Adrenal gland (tissue), 12 donors: ENCODE results near the gene DOCK4. TPM values are rescaled to one million over a fixed set of nuclear protein-coding genes. Genes with fewer than 3 reads are reported as not detected.
A peak's percentile ranks its signal among the peaks of the same experiment; 100 is the strongest.

Experiments used
- DNase-seq, 7 donors: peaks; one replicate each; pipeline ENCODE4 v3.0.0-alpha.2; 2019 to 2020
- H3K27ac ChIP-seq, 5 donors: fragments of 200-600 bp; sonication (generic) in 4 of 5; 1 replicate in 3 of 5; 2 replicates in 2 of 5; pipeline versions ENCODE4 v1.5.1 to v1.8.0; 2016 to 2020; ENCODE audit warnings: mild to moderate bottlenecking in 1 of 5
- H3K27me3 ChIP-seq: fragments of 200-600 bp; 2 replicates; pipeline ENCODE4 v1.8.0; 2021
- H3K36me3 ChIP-seq, 2 donors: fragments of 200-600 bp; replicated peaks in 1 of 2; 1 replicate in 1 of 2; 2 replicates in 1 of 2; pipeline versions ENCODE4 v1.5.1 to v1.8.0; 2018 to 2022
- H3K4me1 ChIP-seq, 2 donors: fragments of 200-600 bp; replicated peaks in 1 of 2; 1 replicate in 1 of 2; 2 replicates in 1 of 2; pipeline versions ENCODE4 v1.5.1 to v1.8.0; 2018 to 2021
- H3K4me3 ChIP-seq, 4 donors: fragments of 200-600 bp; sonication (generic) in 3 of 4; one replicate each; pipeline ENCODE4 v1.5.1; 2016 to 2018
- H3K9me3 ChIP-seq, 3 donors: fragments of 200-600 bp; sonication (generic) in 1 of 3; replicated peaks in 1 of 3; 1 replicate in 2 of 3; 2 replicates in 1 of 3; pipeline versions ENCODE4 v1.5.1 to v1.8.0; 2016 to 2021
- CTCF ChIP-seq, 6 experiments: fragments of 450-650 bp in 4 of 6; fragments of 200-600 bp in 2 of 6; sonication (generic) in 1 of 6; IDR thresholded peaks; 1 replicate in 5 of 6; 2 replicates in 1 of 6; pipeline versions ENCODE4 v1.5.1 to v1.8.0; 2016 to 2021; ENCODE audit warnings: antibody characterized with exemption in 6 of 6, mild to moderate bottlenecking in 2 of 6, moderate library complexity in 1 of 6
- POLR2A ChIP-seq, 2 donors: fragments of 450-650 bp; IDR thresholded peaks; one replicate each; pipeline ENCODE4 v1.6.1; 2017; ENCODE audit warnings: antibody characterized with exemption in 2 of 2, mild to moderate bottlenecking in 2 of 2, moderate library complexity in 1 of 2
- WGBS, 4 donors: extraction: QIAGEN DNeasy Blood & Tissue Kit in 2 of 4; methylation state at CpG; one replicate each; pipeline versions ENCODE4 v1.1.5 to v1.1.7; 2013 to 2017; 5-methylcytosine and 5-hydroxymethylcytosine counted together
- intact Hi-C, 2 donors: fragments of 100-400 bp; cut with DNase I; formaldehyde crosslinking; loops; one replicate each; pipeline versions ENCODE4 v1.14.1 to v1.15.0; 2022 to 2023
- polyA plus RNA-seq, 3 donors: library from polyadenylated mRNA; stranded (reverse); fragments of 200-250 nt in 2 of 3; fragments of 350-450 nt in 1 of 3; fragmentation: Illumina TruSeq in 1 of 3; extraction: RNeasy Lipid Tissue Mini Kit (QIAGEN cat#74804) in 1 of 3; gene quantifications; one replicate each; pipeline ENCODE4 v1.2.3, GENCODE V29; 2013 to 2014
- total RNA-seq, 9 donors: library from RNA; depleted of rRNA in 4 of 9; stranded (reverse); fragments of >200 nt in 4 of 9; fragments of 120-200 nt in 1 of 9; fragmentation: NEBNext Ultra II Directional in 1 of 9; extraction: Animal tissue kit (Norgen Biotek cat#: 25700) in 1 of 9; gene quantifications; one replicate each; pipeline versions ENCODE4 v1.1.0 to v1.2.4, GENCODE V29; 2013 to 2023
- donor health status: healthy with polysubstance abuse.
- donor health status: Bipolar disorder and iron deficiency.
- donor health status: DM: yes; HTN: yes; CAD: no.
- donor health status: DM: no; HTN: no; CAD: no.
- donor health status: DM: no; HTN: no; CAD: no.
- donor health status: DM: yes; HTN: yes; CAD: no.

The DOCK4 gene
- total and polyA plus RNA-seq, 12 donors = 6.2 to 37.6 (median 21.1) TPM

GRCh38 chr7:112088484-112089016 is 117.6 kb downstream of the DOCK4 start:
- Histone ChIP-seq H3K36me3 (no peaks in the 10 kb centered on the region), H3K27me3 (no peaks in the 10 kb centered on the region), H3K4me1 (peaks cover 0 to 20% of the 10 kb centered on the region in 2 donors), H3K4me3 (no peak overlapping the region), H3K9me3 (no peaks in the 10 kb centered on the region), H3K27ac (no peak overlapping the region)
- TF ChIP-seq POLR2A (IDR thresholded peaks at IDR 0.05) (no peak), CTCF (IDR thresholded peaks at IDR 0.05) (no peak)
- WGBS, 4 donors = 75 to 91% (median 84%) methylated on average over 4 of the region's 4 CpGs
- DNase-seq = no peak
- intact Hi-C loops = no loop called here

DNA sequence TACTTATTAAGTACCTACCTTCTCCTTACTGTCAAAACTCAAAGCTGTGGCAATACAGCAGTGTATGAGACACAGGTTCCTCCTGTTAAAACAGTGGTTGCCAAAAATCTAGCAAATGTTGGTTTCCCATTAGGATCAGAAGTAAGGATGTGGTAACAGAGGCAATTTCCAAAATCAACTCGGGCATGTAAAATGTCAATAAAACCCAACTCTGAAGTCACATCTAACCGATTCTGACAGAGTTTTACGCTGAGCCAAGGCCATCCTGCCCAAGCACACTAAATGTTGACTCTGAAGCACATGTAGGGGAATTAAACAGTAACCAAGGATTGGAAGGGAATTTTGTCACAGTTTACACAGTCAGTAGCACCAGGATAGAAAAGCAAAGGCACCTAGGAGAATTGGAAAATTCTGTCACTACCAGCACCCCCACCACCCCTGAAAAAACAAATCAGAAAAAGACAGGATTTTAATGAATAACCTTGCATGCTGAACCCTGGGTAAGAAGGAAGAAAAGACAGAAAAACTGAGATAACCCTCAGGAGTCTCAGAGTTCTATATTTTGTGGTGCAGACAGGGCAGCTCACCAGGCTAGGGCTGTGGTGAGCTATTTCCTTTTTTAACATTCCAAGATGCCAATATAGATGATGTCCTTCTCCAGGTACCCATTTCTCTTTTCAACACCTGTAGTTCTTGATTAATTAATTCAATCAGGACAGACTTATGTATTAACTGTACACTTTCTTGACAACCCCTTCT is 119.5 kb downstream of the DOCK4 start:
- intact Hi-C loops = no loop called here
- Histone ChIP-seq H3K4me1 (peaks cover 0 to 23% of the 10 kb centered on the region in 2 donors), H3K4me3 (no peak overlapping the region), H3K27me3 (no peaks in the 10 kb centered on the region), H3K27ac (no peak overlapping the region), H3K36me3 (no peaks in the 10 kb centered on the region), H3K9me3 (no peaks in the 10 kb centered on the region)
- WGBS, 4 donors = 64 to 78% (median 67%) methylated on average over 3 of the region's 3 CpGs
- TF ChIP-seq CTCF (IDR thresholded peaks at IDR 0.05) (no peak), POLR2A (IDR thresholded peaks at IDR 0.05) (no peak)
- DNase-seq = no peak

DNA sequence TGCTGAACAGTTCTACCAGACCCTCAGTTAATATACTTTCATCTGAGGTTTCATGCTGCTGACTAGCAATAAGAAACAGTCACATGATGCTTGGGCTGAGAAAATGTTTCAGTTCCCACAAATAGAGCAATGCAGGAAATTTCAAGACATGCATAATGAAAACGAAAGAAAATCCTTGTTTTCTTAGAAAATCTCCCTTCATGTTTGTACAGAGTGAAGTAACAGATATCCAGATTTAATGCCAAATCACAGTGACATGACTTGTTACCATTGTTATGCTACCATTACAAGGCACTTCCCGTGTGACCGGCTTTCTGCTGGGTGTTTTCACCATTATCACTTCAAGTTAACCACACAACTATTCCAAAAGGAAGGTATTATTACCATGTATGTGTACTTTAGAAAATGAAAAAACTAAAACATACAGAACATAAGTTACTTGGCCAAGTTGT is 121.7 kb downstream of the DOCK4 start:
- peak overlapping the region in 3 of 5 donors; percentile 25 to 70 (median 55) for H3K27ac ChIP-seq
- intact Hi-C loops = no loop called here
- 44 to 58% (median 48%) methylated on average over 3 of the region's 3 CpGs for WGBS, 4 donors

More for the DNA sequence above, 121.7 kb downstream of the DOCK4 start:
- DNase-seq = peak in 2 of 7 donors; percentile 15 to 20
- Histone ChIP-seq H3K4me1 (peaks cover 0 to 30% of the 10 kb centered on the region in 2 donors), H3K36me3 (no peaks in the 10 kb centered on the region), H3K4me3 (no peak overlapping the region), H3K27me3 (no peaks in the 10 kb centered on the region), H3K9me3 (no peaks in the 10 kb centered on the region)
- no peak for TF ChIP-seq CTCF (IDR thresholded peaks at IDR 0.05)
- TF ChIP-seq POLR2A (IDR thresholded peaks at IDR 0.05) = no peak
